HG02852 (cell line): Measurements from ENCODE around the gene VPS39.

ENCODE experiments used
- ATAC-seq: cut with Tn5 transposase; IDR thresholded peaks from one replicate; pipeline ENCODE4 v1.9.1; 2021; ENCODE audit warnings: mild to moderate bottlenecking, moderate library complexity; ENCODE audit not compliant: unreplicated experiment

Gene VPS39

DNA sequence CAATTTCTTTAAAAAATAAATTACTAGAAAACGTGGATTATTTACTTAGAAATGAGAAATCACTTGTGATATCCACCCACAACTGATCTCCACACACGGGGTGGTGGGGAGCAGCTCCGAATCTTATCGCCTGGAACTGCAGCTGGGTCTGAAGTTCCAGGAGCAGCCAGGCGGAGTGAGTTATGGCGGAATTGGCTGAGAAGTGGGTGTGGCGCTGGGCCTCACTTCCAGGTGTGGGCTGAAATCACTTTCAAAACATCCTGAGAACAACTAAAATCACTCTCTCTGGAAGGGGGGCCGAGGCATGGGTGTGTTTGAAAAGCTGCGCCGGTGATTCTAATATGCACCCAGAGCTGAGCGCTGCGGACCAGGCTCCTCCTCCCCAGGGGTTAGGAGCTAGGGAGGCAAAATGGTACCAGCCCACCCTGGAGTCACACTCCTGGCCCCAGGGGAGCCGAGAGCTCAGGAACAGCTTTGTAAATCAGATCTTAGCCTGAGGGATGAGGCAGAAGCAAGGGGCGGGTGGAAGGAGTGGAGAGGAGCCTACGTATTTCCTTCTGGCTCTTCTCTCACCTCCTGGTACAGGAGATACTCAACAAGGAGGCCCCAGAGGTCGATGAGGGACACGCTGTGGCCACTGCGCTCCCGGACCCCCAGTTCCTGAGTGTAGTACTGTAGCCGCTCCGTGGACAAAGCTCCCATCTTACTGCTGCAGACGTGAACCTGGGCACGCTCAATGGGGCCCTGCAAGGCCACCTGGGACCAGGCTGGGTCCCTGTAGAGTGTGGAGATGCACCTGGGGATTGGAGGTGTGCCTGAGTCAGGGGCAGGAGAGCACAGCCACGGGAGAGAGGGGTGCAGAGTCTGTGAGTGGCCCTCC lies 61.3 kb downstream of the VPS39 start:
- ATAC-seq = no peak

DNA sequence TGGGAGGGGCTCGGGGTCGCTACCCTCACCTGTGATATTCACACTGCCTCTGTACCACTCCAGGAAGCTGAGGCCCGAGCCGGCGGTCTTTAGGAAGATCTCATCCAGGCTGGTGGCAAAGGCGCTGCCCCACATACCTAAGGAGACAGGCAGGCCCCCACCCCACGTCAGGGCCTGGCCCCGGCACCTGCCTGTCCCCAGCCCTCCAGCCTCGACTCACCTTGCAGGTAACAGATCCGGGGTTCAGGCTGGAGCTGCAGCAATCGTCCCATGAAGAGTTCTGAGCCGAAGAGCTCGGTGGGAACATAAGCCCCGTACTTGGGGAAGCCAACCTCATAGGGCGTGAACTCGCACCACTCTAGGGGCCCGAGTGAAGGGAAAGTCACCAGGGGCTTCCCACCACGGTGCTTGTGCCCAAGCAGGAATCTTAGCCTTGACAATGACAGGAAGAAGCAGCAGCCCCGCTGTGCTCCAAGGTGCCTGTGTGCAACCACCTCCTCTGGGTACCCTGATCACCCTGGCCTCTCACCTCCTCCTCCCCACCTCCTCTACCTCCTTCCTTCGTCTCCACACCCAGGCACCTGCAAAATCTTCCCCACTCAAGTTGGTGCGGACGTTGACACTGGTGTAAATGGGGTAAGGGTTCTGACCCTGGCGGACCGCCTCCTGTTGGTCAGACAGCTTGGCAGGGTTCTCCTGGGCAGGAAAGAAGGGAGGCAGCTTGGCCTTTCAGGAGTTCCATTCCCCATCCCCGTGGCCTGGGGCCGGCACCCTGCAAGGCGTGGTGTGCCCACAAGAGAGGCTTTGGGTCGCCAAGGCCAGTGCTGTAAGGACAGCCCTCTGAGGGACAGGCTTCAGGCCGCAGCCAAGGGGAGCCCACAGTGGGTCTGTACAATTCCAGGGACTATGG lies 62.3 kb downstream of the VPS39 start:
- no peak for ATAC-seq

DNA sequence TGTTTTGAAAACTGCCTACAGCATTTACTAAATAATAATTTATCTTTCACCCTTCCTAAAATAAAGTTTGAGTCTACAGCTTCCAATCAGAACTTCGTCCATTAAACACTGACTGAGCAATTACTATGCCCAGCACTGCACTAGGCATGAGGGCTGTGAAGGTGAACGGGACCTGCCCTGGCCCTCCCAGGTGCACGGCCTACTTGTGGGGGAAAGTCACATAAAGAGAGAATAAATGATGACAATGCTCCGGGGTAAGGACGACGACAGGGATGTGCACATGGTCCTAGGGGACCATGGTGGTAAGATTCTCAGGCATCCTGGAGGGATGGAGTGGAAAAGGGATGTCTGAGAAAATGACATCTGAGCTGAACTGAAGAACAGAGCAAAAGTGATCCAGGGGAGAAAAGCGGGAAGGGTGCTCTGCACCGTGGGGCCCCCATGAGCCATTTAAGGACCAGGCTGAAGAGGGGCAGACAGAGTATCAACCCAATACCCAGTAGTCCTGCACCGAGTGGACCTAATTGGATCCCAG lies 63.2 kb downstream of the VPS39 start:
- no peak for ATAC-seq

DNA sequence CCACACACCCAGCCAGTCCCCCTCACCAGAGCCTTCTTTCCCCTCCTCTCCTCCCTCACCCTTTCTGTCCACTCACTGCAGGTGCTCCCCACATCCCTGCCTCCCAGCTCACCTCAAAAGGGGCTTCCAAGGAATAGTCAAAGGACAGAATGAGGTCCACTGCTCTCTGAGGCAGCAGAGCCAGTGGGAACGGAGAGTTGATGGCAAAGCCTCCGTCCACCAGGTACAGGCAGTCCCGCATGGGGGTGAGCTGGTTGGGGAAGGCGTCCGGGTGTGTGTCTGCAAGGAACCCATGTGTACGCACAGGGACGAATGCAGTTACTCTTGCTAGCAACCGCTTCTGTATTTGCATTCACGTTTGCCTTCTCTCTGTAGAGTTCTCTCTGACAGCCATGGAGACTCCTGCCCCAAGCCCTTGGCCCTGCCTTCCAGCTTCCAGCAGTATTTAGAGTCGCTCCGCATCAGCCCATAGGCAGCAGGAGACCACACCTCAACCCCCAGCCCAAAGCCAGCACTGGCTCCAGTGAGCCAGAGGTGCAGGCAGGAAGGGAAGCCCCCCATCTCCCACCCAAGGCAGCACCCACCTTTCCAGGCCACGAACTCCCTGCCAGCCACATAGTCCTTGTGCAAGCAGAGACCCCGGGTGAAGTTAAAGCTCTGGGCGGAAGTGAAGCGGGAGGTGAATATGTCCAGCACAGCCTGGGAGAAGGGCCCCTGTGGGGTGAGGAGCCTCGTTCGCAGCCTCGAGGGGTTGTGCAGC lies 64.1 kb downstream of the VPS39 start:
- ATAC-seq = no peak

DNA sequence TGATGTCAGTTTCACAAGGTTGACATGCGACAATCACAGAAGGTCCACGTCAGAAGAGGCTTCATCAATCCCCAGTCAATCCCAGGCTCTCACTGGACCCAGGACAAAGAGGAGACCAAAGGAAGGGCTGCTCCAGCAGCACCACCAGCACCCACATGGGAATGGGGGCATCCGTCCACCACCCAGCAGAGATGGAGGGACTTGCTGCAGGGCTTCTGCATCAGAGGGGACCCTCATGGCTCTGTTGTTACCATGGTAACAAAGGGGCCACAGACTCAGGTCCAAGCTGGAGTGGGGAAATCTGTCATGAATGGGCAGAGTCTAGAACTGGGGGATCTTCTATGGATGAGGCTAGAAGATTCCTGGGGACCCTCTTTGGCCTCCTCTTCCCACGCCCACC lies 64.7 kb downstream of the VPS39 start:
- no peak for ATAC-seq

DNA sequence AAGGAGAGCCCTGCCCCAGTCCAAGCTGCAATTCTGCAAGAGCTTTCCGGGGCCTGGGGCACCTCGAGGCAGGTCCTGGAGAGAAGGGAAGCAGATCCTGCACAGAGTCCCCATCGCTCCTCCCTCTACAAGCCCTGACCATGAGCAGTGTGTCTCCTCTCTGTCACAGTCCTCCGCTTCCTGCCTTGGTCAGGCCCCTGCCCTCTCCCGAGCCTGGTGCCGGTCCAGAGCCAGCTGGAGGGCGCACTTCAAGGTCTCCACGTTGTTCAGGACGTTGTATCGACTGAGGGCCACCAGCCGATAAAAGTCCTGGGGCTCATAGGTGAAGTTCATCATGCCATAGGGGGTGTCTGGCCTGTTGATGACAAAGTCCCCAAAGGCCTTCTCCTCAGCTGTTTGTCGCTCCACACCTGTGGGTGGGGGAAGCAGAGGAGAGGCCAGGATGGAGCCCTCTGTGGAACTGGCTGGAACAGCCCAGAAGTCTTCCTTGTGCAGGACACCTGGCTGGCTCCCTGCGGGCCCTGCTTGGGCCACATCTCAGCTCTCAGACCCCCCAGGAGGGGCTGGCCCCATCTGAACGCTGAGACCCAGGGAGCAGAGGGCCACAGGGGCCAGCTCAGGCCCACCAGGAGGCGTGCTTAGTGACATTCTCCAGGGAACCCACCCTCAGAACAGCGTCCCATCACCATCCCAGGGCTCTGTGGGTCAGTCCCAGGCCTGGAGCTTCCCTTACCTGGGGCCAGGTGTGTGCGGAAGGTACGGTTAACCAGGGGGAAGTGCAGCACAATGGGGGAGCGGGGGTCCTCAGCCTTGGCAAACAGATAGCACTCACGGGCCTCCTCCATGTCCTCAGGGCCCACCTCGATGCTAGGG lies 66.1 kb downstream of the VPS39 start:
- ATAC-seq = no peak

DNA sequence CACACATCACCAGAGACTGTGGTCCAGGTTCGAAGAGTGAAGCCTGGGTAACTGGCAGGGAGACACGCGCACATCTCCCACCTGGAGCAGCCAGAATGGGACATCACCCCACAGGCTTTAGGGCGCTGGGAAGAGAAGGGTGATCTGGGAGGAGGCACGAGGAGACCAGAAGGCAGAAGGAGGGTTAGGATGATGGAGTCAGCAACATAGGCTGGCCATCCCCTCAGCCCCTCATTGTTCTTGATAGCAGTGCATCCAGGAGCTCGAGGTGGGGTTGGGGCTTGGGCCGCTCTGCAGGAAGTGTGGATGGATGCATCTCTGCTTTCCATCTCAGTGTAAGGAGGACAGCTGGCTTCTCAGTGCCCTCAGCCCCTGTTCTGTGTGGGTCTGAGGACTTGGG lies 66.9 kb downstream of the VPS39 start:
- no peak for ATAC-seq

DNA sequence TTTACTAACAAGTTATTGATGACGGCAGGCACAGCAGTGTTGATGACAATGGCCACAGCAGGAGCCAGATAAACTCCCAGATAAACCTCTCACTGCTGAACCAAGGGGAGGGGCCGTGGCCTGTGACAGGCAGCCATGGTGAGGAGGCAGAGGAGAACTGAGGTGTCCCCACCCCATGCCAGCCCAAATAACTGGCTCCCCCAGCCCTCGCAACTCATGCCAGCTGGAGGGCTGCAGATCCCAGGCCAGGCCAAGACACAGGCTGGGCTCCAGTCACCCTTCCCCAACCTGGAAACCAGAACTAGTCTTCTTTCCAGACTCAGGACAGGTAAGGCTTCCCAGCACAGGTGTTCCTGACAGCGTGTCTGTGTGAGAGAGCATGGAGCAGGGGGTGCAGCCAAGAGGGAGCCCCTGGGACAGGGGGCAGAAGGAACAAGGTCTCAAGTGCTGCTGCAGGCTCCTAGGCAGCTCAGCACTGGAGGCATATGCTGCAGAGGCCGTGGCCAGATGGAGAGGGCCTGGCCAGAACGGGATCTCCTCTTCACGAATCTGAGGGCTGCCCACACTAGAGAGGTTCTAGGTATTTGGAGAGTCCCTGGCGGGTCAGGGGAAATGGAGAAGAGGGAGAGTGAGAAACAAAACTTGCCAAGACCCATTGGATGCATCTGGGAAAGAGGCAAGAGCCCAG lies 67.6 kb downstream of the VPS39 start:
- no peak for ATAC-seq

DNA sequence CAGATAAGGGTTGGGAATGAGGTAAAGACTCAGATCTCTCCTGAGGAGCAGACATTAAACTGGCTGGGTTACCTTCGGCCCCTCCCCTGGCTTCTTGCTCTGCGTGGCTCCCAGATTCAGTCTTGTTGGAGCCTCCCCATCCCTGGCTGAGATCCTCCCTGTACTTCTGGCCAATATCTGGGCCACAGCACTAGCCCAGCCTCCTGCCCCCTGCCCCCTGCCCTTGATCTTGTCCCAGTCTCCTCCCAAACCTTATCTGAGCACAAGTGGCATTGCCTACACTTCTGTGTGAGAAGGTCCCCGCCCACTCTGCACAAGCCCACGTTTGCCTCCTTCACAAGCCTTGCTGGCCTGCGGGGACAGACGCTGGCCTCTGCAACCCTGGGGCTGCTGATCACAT lies 68.5 kb downstream of the VPS39 start:
- ATAC-seq = no peak

DNA sequence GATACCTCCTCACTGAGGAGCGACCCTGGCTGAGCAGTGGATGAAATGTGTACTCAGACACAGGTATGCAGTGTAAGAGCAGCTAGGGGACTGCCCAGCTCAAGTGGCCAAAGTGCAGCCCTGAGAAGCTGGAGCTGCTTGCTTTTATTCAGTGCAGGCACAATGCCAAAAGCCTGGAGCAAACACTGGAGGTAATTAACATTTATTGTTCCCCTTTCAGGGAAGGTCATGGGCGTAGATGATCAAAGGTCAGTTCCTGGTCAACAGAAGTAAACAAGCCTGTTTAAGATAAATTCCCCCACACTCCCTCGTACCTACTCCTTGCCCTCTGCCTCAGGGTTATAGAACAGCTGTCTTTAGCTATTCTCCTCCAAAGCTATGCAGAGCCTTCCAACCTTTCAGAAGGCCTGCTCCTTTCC lies 69.1 kb downstream of the VPS39 start:
- ATAC-seq = no peak

DNA sequence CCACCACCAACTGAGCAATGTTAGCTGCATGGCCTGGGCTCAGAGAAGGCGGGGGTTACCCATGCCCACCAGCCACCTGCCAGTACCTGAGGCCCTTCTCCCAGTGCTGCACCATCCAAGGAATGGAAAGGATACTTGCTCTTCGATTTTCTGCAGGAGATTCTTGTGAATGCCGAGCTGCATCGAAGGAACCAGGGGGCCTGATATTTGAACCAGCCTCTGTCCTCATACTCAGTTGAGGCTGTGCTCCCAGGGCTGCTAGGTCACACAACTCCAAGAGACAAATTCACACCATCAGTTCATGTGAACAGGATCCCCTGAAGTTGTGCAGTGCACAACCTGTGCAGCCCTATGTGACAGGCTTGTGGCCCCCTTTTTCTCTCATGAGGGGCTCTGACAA lies 69.7 kb downstream of the VPS39 start:
- no peak for ATAC-seq

DNA sequence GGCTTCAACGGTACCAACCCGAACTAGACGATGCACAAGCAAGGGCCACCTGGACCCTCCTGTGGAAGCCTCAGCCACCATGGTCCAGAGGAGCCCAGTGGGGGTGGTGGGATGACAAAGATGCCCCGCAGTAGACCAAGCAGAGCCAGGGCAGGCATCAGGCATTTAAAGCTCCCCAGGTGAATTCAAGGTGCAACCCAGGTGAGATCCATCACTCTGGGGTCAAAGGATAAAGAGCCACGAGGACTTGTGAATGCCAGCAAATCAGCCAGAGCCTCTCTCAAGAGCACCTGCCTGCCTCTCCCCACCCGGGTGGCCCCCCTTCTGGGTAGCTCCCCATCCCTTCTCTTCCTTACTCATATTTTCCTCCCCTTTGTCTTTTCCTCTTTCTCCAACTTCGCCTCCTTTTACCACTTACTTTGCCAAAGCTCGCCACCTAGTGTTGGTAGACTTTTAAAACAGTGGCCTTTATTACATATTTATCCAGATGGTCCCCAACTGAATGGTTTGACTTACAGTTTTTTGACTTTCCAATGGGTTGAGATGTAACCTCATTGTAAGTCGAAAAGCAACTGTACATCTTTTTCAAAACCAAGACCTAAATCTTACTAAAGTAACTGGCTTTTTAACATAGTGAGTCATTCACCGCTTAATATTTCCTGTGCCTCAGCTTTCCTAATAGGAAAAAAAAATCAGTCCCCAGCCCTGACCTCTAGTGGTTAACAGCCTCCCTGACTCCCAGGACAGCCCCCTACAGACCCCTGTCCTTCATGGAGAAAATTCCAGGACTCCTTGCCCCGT lies 70.4 kb downstream of the VPS39 start:
- ATAC-seq = no peak

DNA sequence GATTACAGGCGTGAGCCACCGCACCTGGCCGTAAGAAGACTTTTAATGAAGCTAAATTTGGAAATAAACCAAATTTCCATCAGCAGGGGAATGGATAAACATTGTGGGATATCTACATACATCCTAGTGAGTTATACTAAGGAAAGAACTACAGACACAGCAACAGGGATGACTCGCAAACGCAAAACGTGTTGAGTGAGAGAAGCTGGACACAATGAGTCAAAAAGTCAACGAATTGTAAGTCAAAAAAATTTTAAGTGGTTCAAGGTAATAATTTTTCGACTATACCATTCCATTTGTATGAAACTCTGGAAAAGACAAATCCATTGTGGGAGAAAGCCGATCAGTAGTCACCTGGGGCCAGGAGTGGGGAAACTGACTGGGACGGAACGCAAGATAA lies 71.6 kb downstream of the VPS39 start:
- ATAC-seq = no peak

DNA sequence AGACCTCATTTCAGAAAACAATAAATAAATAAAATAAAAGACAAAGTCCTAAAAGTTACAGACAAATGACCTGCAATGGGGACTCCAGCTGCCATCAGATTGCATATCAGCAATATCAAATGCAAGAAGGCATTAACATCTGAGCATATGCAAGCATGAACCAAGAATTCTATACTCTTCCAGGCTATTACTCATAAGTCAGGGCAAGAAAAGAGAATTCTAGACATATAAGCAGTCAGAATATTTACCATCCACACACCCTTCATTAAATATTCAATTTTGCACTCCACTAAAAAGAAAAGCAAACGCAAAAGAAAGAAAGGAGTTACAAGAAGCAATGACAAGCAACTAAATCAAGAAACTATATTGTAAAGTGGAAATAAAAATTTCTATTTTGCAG lies 72.8 kb downstream of the VPS39 start:
- no peak for ATAC-seq

DNA sequence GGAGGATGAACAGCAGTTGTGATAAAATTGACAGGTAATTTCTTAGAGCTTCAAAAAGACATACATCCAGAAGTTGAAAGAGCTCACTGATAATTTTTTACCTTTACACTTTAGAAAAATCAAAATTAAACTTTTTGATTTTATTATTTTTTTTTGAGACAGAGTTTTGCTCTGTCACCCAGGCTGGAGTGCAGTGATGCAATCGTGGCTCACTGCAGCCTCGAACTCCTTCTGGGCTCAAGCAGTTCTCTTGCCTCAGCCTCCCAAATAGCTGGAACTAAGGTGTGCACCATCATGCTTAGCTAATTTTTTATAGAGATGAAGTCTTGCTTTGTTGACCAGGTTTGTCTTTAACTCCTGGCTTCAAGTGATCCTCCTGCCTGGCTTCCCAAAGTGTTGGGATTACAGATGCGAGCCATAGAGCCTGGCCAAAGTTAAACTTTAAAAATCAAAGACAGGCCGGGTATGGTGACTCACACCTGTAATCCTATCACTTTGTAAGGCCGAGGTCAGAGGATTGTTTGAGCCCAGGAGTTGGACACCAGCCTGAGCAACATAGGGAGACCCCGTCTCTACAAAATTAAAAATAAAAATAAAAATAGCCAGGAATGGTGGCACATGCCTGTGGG lies 73.4 kb downstream of the VPS39 start:
- ATAC-seq = no peak

DNA sequence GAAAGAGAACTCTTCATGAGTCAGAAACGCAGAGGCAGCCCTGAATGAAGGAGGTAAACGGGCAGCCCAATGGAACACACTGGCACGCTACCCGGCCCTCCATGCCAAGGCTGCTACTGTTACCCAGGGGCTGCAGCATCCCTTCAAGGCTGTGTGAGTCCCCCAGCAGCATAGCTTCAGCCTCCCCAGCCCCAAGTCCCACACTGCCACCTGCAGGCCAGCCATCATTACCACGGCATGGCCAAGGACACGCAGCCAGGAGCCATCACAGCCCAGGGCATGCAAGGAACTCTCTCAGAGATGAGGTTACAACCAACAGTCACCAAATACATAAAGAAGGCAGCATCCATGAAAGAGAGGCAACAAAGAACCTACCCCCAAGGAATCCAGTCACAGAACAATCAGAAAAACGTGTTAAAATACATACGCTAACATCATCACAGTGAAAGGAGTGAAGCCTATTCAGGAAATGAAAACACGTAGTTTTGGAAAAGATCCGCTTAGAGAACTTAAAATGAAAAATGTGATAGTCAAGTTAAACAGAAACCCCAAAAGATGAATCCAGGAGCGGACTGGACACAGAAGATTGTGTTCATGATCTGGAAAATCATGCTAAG lies 74.1 kb downstream of the VPS39 start:
- ATAC-seq = no peak

DNA sequence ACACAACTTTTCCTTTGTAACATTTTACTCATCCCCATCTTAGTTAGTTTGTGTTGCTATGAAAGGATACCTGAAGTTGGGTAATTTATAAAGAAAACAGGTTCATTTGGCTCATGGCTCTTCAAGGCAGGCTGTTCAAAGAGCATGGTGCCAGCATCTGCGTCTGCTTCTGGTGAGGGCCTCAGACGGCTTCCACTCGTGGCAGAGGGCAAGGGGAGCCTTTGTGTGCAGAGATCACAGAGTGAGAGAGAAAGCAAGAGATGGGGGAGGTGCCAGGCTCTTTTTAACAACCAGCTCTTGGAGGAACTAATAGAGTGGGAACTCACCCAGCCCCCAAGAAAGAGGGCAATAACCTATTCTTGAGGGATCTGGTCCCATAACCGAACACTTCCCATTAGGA lies 74.7 kb downstream of the VPS39 start:
- no peak for ATAC-seq
